ENCODE measurements around the gene CD22. TPM values are rescaled to one million over a fixed set of nuclear protein-coding genes. Genes with fewer than 3 reads are reported as not detected.

Gene CD22
- total and polyA plus RNA-seq, 2 of the 13 experiments (the other 11 are each of a cell fraction or from before 2014, with no cell fraction given), result 0.71 to 1.7 TPM

DNA sequence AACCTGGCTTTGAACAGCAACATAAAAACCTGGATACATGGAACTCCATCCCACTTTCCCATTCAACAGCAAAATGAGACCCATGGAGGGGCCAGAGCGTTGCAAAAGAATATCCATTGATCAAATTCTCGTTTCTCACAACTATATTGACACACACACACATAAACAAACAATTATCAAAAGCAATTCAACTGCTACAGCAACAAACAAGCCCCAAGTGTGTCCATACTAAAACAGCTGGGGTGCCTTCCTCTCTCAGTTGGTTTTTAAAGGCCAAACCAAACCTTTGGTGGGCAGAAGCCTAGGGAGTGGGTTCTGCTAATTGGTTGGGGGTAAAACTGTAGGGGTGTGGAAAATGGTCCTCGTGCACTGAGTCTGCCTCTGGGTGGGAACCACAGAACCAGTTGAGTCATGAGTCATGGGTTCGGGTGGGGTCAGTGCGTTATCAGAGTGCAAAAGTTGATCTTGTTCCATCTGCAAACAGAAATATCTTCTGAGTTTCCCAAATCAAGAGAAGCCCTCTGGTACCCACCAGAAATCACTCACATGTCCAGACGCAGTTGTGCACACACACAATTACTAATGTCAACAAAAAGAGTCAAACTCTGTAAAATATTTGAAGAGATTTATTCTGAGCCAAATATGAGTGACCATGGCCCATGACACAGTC is 60.3 kb downstream of the CD22 start (continued):
- TF ChIP-seq TBX3 (IDR thresholded peaks at IDR 0.05; ENCODE audit: borderline replicate concordance) (peak; percentile 41; the same call in 1 of the 2 replicates), NFE2L2 (IDR thresholded peaks at IDR 0.05; ENCODE audit: low read length) (no peak), MED13 (CRISPR knock-in tag; IDR thresholded peaks at IDR 0.05) (no peak), MATR3 (CRISPR knock-in tag; IDR thresholded peaks at IDR 0.05) (no peak), TEAD2 (CRISPR knock-in tag; IDR thresholded peaks at IDR 0.05) (no peak), KLF11 (CRISPR knock-in tag; IDR thresholded peaks at IDR 0.05) (no peak), ZKSCAN5 (CRISPR knock-in tag; IDR thresholded peaks at IDR 0.05) (no peak), HOXA3 (CRISPR knock-in tag; IDR thresholded peaks at IDR 0.05) (no peak), EEA1 (CRISPR knock-in tag; IDR thresholded peaks at IDR 0.05; ENCODE audit: borderline replicate concordance) (no peak), STAT5B (CRISPR knock-in tag; IDR thresholded peaks at IDR 0.05) (no peak), ATRX (CRISPR knock-in tag; IDR thresholded peaks at IDR 0.05; ENCODE audit: borderline replicate concordance) (no peak), ZBTB1 (CRISPR knock-in tag; IDR thresholded peaks at IDR 0.05; ENCODE audit: borderline replicate concordance) (no peak), GATAD2A (CRISPR knock-in tag; IDR thresholded peaks at IDR 0.05) (peak; percentile 49; the same call in 1 of the 2 replicates), ZNF577 (CRISPR knock-in tag; IDR thresholded peaks at IDR 0.05; ENCODE audit: borderline replicate concordance, low read depth) (no peak), PAF1 (CRISPR knock-in tag; IDR thresholded peaks at IDR 0.05) (no peak), CSRNP2 (CRISPR knock-in tag; conservative IDR thresholded peaks at IDR 0.05; ENCODE audit: low read depth) (no peak), HNRNPL (IDR thresholded peaks at IDR 0.05; ENCODE audit: low read depth, low read length) (no peak), SSRP1 (CRISPR knock-in tag; IDR thresholded peaks at IDR 0.05) (no peak), ZEB1 (IDR thresholded peaks at IDR 0.05; ENCODE audit: insufficient replicate concordance, low read depth) (no peak), REXO4 (CRISPR knock-in tag; IDR thresholded peaks at IDR 0.05; ENCODE audit: borderline replicate concordance) (no peak)
- TF ChIP-seq, protein P1, sequence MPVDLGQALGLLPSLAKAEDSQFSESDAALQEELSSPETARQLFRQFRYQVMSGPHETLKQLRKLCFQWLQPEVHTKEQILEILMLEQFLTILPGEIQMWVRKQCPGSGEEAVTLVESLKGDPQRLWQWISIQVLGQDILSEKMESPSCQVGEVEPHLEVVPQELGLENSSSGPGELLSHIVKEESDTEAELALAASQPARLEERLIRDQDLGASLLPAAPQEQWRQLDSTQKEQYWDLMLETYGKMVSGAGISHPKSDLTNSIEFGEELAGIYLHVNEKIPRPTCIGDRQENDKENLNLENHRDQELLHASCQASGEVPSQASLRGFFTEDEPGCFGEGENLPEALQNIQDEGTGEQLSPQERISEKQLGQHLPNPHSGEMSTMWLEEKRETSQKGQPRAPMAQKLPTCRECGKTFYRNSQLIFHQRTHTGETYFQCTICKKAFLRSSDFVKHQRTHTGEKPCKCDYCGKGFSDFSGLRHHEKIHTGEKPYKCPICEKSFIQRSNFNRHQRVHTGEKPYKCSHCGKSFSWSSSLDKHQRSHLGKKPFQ (CRISPR knock-in tag; IDR thresholded peaks at IDR 0.05; ENCODE audit: insufficient replicate concordance), result peak; percentile 27
- TF ChIP-seq, protein P2, sequence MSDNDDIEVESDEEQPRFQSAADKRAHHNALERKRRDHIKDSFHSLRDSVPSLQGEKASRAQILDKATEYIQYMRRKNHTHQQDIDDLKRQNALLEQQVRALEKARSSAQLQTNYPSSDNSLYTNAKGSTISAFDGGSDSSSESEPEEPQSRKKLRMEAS (IDR thresholded peaks at IDR 0.05), result no peak
- TF ChIP-seq, protein P3, sequence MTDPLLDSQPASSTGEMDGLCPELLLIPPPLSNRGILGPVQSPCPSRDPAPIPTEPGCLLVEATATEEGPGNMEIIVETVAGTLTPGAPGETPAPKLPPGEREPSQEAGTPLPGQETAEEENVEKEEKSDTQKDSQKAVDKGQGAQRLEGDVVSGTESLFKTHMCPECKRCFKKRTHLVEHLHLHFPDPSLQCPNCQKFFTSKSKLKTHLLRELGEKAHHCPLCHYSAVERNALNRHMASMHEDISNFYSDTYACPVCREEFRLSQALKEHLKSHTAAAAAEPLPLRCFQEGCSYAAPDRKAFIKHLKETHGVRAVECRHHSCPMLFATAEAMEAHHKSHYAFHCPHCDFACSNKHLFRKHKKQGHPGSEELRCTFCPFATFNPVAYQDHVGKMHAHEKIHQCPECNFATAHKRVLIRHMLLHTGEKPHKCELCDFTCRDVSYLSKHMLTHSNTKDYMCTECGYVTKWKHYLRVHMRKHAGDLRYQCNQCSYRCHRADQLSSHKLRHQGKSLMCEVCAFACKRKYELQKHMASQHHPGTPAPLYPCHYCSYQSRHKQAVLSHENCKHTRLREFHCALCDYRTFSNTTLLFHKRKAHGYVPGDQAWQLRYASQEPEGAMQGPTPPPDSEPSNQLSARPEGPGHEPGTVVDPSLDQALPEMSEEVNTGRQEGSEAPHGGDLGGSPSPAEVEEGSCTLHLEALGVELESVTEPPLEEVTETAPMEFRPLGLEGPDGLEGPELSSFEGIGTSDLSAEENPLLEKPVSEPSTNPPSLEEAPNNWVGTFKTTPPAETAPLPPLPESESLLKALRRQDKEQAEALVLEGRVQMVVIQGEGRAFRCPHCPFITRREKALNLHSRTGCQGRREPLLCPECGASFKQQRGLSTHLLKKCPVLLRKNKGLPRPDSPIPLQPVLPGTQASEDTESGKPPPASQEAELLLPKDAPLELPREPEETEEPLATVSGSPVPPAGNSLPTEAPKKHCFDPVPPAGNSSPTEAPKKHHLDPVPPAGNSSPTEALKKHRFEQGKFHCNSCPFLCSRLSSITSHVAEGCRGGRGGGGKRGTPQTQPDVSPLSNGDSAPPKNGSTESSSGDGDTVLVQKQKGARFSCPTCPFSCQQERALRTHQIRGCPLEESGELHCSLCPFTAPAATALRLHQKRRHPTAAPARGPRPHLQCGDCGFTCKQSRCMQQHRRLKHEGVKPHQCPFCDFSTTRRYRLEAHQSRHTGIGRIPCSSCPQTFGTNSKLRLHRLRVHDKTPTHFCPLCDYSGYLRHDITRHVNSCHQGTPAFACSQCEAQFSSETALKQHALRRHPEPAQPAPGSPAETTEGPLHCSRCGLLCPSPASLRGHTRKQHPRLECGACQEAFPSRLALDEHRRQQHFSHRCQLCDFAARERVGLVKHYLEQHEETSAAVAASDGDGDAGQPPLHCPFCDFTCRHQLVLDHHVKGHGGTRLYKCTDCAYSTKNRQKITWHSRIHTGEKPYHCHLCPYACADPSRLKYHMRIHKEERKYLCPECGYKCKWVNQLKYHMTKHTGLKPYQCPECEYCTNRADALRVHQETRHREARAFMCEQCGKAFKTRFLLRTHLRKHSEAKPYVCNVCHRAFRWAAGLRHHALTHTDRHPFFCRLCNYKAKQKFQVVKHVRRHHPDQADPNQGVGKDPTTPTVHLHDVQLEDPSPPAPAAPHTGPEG (CRISPR knock-in tag; IDR thresholded peaks at IDR 0.05), result no peak

All from HepG2 (cell line).